HL-60 (cell line): ENCODE results near the gene VPS51.

Source experiments
- DNase-seq, 2 experiments: peaks; one replicate each; pipeline ENCODE4 v3.0.0-alpha.2; 2010 to 2020; ENCODE audit warnings: low read depth in 1 of 2, low spot score in 1 of 2
- H3K27ac ChIP-seq: fragments of 250-450 bp; sonication (Bioruptor Pico); replicated peaks from 2 replicates; pipeline ENCODE4 v1.5.1; 2020; ENCODE audit warnings: mild to moderate bottlenecking, moderate library complexity
- H3K27me3 ChIP-seq: fragments of 250-450 bp; sonication (Bioruptor Pico); 2 replicates; pipeline ENCODE4 v1.5.1; 2021; ENCODE audit warnings: mild to moderate bottlenecking, moderate library complexity; ENCODE audit not compliant: insufficient read depth, poor library complexity, severe bottlenecking
- H3K4me3 ChIP-seq: replicated peaks from 2 replicates; pipeline ENCODE4 v1.5.1; 2011; ENCODE audit warnings: mild to moderate bottlenecking, control low read depth, low read length; ENCODE audit not compliant: insufficient read depth
- GABPA ChIP-seq: IDR thresholded peaks from 2 replicates; pipeline ENCODE4 v1.6.1; 2012; ENCODE audit warnings: low read depth
- POLR2AphosphoS5 ChIP-seq: IDR thresholded peaks from 2 replicates; pipeline ENCODE4 v1.6.1; 2012; ENCODE audit warnings: low read depth
- REST ChIP-seq: IDR thresholded peaks from 2 replicates; pipeline ENCODE4 v1.6.1; 2012; ENCODE audit warnings: low read depth; ENCODE audit not compliant: insufficient replicate concordance
- SPI1 ChIP-seq: IDR thresholded peaks from 2 replicates; pipeline ENCODE4 v1.6.1; 2012; ENCODE audit warnings: low read depth, mild to moderate bottlenecking, borderline replicate concordance
- TF ChIP-seq, protein P1 (sequence below): IDR thresholded peaks from one replicate; pipeline ENCODE4 v1.5.1; 2011; ENCODE audit warnings: low read length, control low read depth, inconsistent platforms; ENCODE audit not compliant: insufficient read depth

The VPS51 gene

GRCh38 chr11:65090628-65091027, 5.4 kb upstream of the VPS51 start:
- TF ChIP-seq GABPA (no peak), POLR2AphosphoS5 (no peak), REST (no peak), SPI1 (no peak)
- TF ChIP-seq, protein P1, sequence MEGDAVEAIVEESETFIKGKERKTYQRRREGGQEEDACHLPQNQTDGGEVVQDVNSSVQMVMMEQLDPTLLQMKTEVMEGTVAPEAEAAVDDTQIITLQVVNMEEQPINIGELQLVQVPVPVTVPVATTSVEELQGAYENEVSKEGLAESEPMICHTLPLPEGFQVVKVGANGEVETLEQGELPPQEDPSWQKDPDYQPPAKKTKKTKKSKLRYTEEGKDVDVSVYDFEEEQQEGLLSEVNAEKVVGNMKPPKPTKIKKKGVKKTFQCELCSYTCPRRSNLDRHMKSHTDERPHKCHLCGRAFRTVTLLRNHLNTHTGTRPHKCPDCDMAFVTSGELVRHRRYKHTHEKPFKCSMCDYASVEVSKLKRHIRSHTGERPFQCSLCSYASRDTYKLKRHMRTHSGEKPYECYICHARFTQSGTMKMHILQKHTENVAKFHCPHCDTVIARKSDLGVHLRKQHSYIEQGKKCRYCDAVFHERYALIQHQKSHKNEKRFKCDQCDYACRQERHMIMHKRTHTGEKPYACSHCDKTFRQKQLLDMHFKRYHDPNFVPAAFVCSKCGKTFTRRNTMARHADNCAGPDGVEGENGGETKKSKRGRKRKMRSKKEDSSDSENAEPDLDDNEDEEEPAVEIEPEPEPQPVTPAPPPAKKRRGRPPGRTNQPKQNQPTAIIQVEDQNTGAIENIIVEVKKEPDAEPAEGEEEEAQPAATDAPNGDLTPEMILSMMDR, result no peak
- no peaks in the 10 kb centered on the region for H3K27me3 ChIP-seq
- H3K4me3 ChIP-seq, result no peak overlapping the region
- no peak overlapping the region for H3K27ac ChIP-seq
- DNase-seq, result no peak

DNA sequence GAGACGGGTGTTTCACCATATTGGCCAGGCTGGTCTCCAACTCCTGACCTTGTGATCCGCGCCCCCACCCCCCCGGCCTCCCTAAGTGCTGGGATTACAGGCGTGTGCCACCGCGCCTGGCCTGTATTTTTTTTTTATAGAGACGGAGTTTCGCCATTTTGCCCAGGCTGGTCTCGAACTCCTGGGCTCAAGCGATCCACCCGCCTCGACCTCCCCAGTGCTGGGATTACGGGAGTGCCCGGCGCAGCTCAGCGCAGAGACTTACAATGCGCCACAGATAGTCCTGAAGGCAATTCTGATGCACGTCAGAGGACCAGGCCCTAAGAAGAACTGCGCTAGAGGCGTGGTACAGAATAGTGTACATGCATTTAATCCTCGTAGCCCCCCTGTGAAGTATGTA, 587 bp upstream of the VPS51 start:
- H3K27me3 ChIP-seq, result no peaks in the 10 kb centered on the region
- no peak for DNase-seq
- H3K27ac ChIP-seq, result peak overlapping the region; percentile 90
- TF ChIP-seq POLR2AphosphoS5, result no peak
- TF ChIP-seq SPI1, result no peak
- TF ChIP-seq, protein P1, result no peak
- no peak for TF ChIP-seq REST
- no peak for TF ChIP-seq GABPA
- H3K4me3 ChIP-seq, result no peak overlapping the region

DNA sequence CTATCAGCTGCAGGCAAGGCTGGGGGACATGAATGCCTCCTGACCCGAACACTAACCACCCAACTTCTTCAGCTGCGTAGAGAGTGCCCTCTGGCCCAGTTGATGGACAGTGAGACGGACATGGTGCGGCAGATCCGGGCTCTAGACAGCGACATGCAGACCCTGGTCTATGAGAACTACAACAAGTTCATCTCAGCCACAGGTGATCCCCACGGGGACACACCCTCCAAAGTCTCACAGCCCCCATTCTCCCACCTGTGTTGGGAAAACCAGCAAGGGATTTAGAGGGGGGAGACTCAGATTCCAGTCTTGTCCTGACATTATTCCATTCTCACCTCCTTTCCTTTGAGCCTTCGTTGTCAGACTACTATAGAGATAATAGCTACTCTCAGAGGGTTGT, 912 bp downstream of the VPS51 start:
- TF ChIP-seq SPI1 (no peak), POLR2AphosphoS5 (no peak), REST (no peak), GABPA (no peak)
- TF ChIP-seq, protein P1, result no peak
- DNase-seq, result no peak
- H3K4me3 ChIP-seq, result peak overlapping the region; percentile 66
- no peaks in the 10 kb centered on the region for H3K27me3 ChIP-seq
- H3K27ac ChIP-seq, result peak overlapping the region; percentile 22; the same call in 1 of the 2 replicates
